ENCODE data around the gene COPS3.

COPS3 gene

DNA sequence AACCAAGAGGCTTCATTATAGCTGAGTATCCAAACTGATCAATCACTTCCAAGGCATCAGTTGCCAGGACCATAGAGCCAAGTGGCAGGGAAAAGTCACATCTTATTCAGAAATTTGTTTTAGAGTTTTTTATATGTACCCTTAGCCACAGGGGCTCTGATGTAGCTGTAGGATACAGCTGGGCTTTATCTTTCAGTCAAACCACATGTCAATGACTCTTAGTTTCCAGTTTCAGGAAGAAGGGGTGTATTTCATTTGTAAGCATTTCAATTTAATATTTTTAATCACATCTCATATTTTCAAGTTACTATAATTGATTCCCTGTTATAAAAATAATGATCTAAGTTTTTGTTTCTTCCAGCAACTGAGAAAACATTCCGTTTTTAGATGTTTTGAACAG, 41.2 kb downstream of the COPS3 start:
- no peak for DNase-seq

GRCh38 chr17:17237026-17237799, 43.8 kb downstream of the COPS3 start, which contains the start of gene FLCN:
FLCN (minus strand) TSS chr17:17237168; CDS start chr17:17228137, 9,031 bp downstream.
- DNase-seq = peak; percentile 88 to 91

DNA sequence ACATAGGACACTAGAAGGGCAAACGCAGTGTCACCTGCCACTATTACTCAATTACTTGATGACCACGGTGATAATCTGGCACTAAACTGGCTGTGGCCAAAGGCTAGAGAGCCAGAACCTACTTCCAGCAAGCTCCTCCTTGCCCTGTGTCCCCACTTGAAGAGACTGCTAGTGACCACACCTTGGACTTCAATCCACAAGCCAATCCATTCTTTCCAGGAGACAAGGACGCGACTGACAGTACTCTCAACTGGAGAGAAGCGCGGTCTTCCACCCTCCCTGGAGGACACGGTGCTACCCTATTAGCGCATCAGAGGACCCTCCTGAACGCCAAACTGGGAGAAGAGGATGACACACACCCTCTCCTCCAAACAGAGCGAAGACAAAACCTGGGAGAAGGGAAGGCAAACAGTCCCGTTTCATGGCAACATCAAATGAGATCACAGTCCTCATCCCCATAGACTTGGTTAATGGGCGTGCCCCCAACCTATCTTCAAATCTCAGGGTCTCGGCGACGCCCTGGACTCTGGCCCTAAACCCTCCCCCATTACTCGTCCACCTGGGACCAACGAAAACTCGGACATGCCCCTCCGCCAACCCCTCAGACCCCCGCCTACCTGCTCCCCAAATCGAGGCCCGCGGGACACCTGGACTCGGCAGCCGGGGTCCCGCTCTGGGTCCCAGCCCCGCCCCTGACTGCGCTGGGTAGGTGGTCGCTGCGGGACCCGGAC, 44.6 kb downstream of the COPS3 start:
- peak; percentile 30 to 34 for DNase-seq

DNA sequence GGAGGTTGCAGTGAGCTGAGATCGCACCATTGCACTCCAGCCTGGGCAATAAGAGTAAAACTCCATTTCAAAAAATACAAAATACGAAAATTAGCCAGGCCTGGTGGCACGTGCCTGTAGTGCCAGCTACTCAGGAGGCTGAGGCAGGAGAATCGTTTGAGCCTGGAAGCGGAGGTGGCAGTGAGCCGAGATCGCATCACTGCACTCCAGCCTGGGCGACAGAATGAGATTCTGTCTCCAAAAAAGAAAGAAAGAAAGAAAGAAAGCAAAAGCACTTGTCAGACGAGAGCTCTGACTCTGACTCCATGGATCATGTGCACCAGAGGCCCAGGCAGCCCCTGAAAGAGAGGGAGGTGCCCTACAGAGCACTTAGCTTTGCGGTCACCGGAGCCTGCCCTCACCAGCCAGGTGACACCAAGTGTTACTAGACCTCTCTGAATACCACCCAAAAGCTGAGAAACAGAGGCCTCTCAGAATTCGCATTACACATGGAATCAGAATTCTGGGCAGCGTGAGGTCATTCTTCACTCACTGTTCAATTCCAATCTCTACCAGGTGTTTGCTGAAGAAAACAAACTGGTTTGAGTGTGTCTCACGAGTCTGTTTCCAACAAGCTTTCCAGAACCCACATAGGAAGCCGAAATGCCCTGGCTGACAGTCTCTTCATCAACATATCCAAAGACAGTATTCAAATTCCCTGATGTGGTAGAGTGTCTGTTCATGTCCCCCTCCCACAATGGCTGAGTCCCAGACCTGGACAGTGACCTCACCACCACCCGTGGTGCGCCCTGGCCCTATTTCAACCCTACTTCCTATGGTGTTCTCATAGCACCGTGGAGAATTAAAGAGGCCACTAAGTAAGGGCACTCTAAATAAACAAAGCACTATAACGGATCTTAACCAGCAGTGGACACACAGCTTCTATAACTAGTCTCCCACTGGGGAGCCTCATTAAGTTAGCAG, 45.6 kb downstream of the COPS3 start:
- DNase-seq = no peak

DNA sequence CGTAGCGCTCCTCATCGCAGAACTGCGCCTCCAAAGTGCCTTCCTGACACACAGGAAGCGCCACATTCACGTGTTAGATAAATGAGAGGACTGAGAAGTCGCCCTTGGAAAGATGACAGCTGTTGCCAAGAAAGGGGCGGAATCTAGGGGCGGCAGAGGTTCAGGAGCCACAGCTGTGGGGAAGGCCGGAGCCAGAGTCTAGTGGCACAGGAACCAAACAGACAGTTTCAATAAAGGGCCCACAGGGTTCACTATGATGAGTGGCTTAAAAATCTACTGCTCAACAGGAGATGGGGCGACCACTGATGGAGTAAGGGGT, 48.8 kb downstream of the COPS3 start:
- DNase-seq = no peak

DNA sequence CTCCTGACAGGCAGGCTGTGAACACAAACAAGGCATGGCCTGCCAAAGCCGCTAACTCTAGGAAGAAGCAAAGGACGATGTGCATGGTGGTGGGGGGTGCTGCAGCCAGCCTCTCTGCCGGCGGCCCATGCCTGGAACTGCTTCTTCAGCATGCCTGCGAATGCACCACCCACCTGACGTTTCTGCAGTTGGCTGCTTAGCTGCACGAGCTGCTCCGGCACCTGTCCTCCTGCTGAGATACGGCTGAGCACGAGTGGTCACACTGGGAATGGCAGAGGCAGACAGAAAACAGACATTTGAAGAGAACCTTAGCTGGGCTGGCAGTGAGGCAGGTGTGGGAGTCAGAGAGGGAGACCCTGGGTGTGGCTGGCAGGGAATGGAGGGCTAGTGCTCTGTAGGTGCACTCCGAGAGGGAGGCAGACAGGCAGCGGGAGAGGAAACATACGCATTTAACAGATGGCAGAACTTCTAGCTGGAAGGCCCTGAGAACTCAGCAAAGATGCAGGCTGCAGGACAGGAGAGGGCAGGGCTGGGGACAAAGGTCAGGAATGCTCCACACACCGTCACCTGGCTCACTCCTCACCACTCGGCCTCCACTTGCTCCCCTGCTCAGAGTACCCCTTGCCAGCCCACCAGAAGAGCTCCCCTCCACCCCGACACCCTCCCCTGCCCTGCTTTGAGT, 49.3 kb downstream of the COPS3 start:
- DNase-seq = no peak

GRCh38 chr17:17229416-17230384, 51.3 kb downstream of the COPS3 start:
- no peak for DNase-seq

DNA sequence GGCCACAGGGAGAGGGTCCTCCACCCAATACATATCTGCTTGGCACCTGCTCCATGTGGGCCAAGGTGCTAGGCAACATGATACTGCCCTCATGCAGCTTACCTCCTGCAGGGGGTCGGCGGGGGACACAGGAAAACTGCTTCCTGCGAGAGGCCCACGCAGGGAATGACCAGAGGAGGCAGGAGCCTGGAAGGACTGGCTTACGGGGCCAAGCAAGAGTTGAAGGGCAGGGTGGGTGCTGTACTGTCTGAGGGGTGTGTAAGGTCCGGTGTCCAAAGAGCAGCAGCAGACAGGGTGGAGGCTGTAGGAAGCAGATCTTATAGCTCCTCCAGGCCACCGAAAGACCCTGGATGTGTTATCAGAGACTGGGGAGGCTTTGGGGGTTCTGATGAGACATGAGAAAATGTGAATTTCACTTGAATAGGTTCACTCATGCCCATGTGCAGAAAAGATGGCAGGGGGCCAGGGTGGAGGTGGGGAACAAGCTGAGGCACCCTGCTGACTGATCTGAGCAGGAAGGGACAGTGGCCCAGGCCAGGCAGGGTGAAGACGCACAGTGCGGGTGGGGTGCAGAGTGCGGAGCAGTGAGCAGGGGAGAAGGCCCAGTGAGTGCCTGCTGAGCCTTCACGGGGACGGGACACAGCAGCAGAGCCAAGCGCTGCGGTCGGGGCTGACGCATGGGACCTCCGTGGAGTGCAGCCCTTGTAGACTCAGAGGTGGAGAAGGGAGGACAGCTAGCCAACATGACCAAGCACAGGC, 52.3 kb downstream of the COPS3 start:
- no peak for DNase-seq

DNA sequence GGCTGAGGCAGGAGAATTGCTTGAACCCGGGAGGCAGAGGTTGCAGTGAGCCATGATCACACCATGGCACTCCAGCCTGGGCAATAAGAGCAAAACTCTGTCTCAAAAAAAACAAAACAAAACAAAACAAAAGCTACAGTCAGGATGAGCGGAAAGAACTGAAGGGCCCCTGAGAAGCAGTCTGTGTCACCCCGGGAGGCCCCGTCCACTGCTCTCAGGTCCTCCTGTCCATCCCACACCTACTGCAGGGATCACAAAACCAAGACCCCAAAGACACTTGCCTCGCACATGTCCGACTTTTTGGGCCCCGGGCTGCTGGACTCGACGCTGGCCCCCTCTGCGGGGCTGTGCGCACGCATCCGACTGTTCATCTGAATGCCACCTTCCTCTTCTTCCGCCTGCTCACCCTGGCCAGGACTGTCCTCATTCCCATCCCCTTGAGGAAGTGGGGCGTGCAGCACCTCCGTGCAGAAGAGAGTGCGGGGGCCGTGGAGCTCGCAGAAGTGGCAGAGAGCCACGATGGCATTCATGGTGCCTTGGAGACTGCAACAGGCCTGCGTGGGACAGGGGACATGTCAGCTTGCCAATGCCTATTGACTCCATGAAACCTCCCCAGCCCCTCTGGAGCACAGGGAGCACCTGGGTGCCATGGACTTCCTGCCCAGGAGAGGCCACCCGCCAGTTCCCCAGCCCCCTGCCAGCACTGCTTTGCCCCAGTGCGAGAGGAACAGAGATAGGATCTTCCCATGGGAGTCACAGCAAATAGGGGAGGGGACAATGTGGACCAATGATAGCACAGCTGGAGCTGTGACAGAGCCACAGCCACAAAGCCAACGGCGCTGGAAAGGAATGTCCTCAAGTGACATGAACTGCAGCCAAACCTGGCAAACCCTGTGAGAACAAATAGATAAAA, 53.2 kb downstream of the COPS3 start:
- no peak for DNase-seq

- no peak for DNase-seq
These were observed 54.4 kb downstream of the COPS3 start for GRCh38 chr17:17226451-17227265.

GRCh38 chr17:17225901-17226300, 55.1 kb downstream of the COPS3 start:
- DNase-seq = no peak

- no peak for DNase-seq
These were observed 56.9 kb downstream of the COPS3 start for GRCh38 chr17:17224137-17224536.

DNA sequence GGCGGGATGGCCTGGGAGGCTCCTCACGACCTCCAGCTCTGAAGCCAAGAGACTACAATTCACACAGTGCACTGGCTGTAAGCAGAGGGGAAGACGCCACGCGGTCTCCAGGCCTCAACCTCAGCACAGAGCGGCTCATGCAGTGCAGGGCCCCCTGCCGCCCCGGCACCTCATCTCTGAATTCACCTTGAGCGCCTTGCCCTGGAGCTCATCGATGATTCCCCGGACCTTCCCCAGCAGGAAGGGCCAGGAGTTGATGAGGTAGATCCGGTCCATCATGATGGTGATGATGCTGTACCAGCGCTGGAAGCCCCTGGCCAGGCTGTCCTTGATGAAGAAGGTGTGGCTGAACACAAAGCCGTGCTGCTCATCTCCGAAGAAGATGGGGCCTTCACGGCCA, 57.3 kb downstream of the COPS3 start:
- DNase-seq = no peak

- DNase-seq = no peak
These were observed 59.7 kb downstream of the COPS3 start for GRCh38 chr17:17221329-17221728.

DNA sequence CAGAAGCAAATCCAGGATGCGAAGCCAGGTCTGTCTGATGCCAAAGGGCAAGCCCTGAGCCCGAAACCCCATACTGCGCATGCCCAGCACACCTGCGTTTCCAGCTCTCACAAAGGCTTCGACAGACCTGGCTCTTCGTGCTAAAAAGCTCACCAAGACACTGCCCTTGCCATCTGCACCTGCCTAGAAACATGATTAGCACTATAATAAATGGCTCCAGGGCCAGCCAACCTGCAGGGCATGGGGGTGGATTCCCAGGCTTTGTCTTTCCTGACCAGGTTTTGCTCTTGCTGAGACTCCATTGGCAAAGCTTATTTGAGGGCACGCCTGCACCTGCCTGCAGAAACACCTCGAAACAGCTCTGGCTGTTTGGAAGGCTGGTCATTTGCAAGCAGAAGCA, 60.5 kb downstream of the COPS3 start:
- no peak for DNase-seq

DNA sequence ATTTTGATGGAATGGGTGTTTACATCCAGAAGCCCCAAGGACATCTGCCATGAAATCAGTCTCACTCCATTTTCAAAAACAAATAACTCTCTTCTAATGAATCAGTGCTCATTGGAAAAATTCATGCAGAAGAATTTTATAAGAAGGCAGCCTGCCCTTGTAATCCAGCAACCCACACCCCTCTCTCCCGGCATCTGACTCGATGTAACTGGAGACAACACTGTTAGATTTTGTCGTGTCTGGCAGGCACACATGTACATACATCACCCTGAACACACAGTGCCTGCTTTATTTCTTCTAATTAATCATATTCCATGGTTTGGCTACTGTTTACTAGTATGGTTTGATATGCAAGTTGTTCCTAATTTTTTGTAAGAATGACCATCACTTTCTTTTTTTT, 63.1 kb downstream of the COPS3 start:
- no peak for DNase-seq

- DNase-seq = no peak
These were observed 64.3 kb downstream of the COPS3 start for GRCh38 chr17:17216776-17217175.

- DNase-seq = no peak
These were observed 64.8 kb downstream of the COPS3 start for GRCh38 chr17:17216236-17216635.

- no peak for DNase-seq
These were observed 65.5 kb downstream of the COPS3 start for GRCh38 chr17:17215575-17215974.
